GM12873 (cell line): ENCODE results near the gene BMPER.

Experiments
- CTCF ChIP-seq: IDR thresholded peaks from 2 replicates; pipeline ENCODE4 v1.5.1; 2012; ENCODE audit warnings: low read depth, mild to moderate bottlenecking, moderate library complexity, low read length, control low read depth; ENCODE audit not compliant: insufficient read depth; ENCODE audit errors: missing control alignments

BMPER gene

GRCh38 chr7:34123316-34123715 lies 218.0 kb downstream of the BMPER start:
- TF ChIP-seq CTCF: no peak

DNA sequence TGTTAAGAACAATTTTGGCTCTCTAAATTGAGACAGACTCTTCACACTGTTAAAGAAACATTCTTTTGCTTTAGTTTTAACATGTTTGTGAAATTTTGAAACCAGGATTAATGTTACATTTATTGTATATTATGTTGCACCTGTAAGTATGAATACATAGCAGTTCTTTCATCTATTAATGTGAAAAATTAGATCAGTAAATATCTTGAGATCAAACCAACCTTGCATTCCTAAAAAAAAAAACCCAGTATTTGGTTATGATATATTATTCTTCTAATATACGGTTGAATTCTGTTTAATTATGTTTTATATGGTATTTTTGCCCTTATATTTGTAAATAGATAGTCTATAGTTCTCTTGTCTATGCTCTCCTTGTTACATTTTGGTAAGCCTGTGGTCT lies 219.4 kb downstream of the BMPER start:
- no peak for TF ChIP-seq CTCF

DNA sequence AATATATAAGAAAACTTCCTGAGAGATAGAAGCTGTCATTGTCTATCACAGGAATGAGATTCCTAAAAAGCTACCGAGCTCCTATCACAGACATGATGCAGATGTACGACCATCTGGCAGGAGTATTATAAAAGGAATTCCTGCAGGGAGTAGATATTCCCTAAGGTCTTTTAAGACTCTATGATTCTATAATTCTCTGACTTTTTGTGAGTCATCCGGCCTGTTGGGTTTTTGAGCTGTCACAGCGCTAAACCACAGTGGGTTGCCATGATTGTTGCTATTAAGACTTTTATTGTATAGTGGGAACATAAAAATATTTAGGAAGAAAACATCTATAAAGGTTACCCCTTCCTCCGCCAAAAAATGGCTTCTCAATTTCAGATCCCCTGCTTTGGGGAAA lies 223.4 kb downstream of the BMPER start:
- no peak for TF ChIP-seq CTCF

GRCh38 chr7:34130558-34131295 lies 225.4 kb downstream of the BMPER start:
- no peak for TF ChIP-seq CTCF

- TF ChIP-seq CTCF: no peak
These were observed 226.0 kb downstream of the BMPER start for GRCh38 chr7:34131371-34131770.

GRCh38 chr7:34133356-34133982 lies 228.1 kb downstream of the BMPER start:
- no peak for TF ChIP-seq CTCF

GRCh38 chr7:34133983-34134782 lies 228.8 kb downstream of the BMPER start:
- TF ChIP-seq CTCF: peak; percentile 62
